CD4-positive, alpha-beta T cell treated with Interleukin-15 for 4 hours (primary cell): ENCODE results near the gene HORMAD2.

Experiments
- DNase-seq: peaks from one replicate; pipeline ENCODE4 v3.0.0-alpha.2; 2020; ENCODE audit warnings: low spot score

HORMAD2 gene

GRCh38 chr22:30169002-30169401, 88.7 kb downstream of the HORMAD2 start:
- DNase-seq = peak; percentile 40

- no peak for DNase-seq
Observed at GRCh38 chr22:30170129-30170528, 89.9 kb downstream of the HORMAD2 start.

- DNase-seq = no peak
Observed at GRCh38 chr22:30171008-30171407, 90.7 kb downstream of the HORMAD2 start.

- DNase-seq = no peak
Observed at GRCh38 chr22:30175690-30176288, 95.5 kb downstream of the HORMAD2 start.

GRCh38 chr22:30176431-30176830, 96.2 kb downstream of the HORMAD2 start:
- DNase-seq = no peak

GRCh38 chr22:30178181-30179126, 98.2 kb downstream of the HORMAD2 start:
- peak; percentile 61 for DNase-seq

- DNase-seq = no peak
Observed at GRCh38 chr22:30180616-30181015, 100.4 kb downstream of the HORMAD2 start.

GRCh38 chr22:30181459-30182349, 101.4 kb downstream of the HORMAD2 start:
- DNase-seq = no peak

GRCh38 chr22:30182350-30182745, 102.1 kb downstream of the HORMAD2 start:
- no peak for DNase-seq

GRCh38 chr22:30182815-30183214, 102.6 kb downstream of the HORMAD2 start:
- DNase-seq = no peak

- DNase-seq = no peak
Observed at GRCh38 chr22:30183271-30183670, 103.0 kb downstream of the HORMAD2 start.

GRCh38 chr22:30183861-30184278, 103.6 kb downstream of the HORMAD2 start:
- peak; percentile 34 for DNase-seq

GRCh38 chr22:30185129-30185528, 104.9 kb downstream of the HORMAD2 start:
- DNase-seq = no peak

GRCh38 chr22:30185549-30185948, 105.3 kb downstream of the HORMAD2 start:
- no peak for DNase-seq

- DNase-seq = no peak
Observed at GRCh38 chr22:30186041-30186440, 105.8 kb downstream of the HORMAD2 start.

- DNase-seq = no peak
Observed at GRCh38 chr22:30186510-30186909, 106.2 kb downstream of the HORMAD2 start.

- DNase-seq = no peak
Observed at GRCh38 chr22:30187094-30187493, 106.8 kb downstream of the HORMAD2 start.

GRCh38 chr22:30187529-30188407, 107.5 kb downstream of the HORMAD2 start:
- DNase-seq = no peak

- no peak for DNase-seq
Observed at GRCh38 chr22:30188911-30189310, 108.6 kb downstream of the HORMAD2 start.

GRCh38 chr22:30190574-30190973, 110.3 kb downstream of the HORMAD2 start:
- DNase-seq = no peak

GRCh38 chr22:30191040-30191701, 110.9 kb downstream of the HORMAD2 start:
- DNase-seq = no peak
